Sigmoid colon (tissue), 4 donors: ENCODE measurements around the gene ING3.

Experiments
- EP300 ChIP-seq, 4 donors: sonication (generic); formaldehyde crosslinking; IDR thresholded peaks; one replicate each; pipeline ENCODE4 v1.6.1; 2017; ENCODE audit warnings: antibody characterized with exemption in 4 of 4
- POLR2A ChIP-seq, 2 donors: fragments of 450-650 bp; IDR thresholded peaks; one replicate each; pipeline ENCODE4 v1.6.1; 2016; ENCODE audit warnings: antibody characterized with exemption in 2 of 2, mild to moderate bottlenecking in 2 of 2, moderate library complexity in 2 of 2
- TF ChIP-seq, protein P1 (sequence below), 4 experiments: fragments of 450-650 bp in 3 of 4; fragments of 200-600 bp in 1 of 4; IDR thresholded peaks; one replicate each; pipeline ENCODE4 v1.5.1; 2016 to 2019; ENCODE audit warnings: antibody characterized with exemption in 4 of 4, mild to moderate bottlenecking in 3 of 4, moderate library complexity in 2 of 4

DNA sequence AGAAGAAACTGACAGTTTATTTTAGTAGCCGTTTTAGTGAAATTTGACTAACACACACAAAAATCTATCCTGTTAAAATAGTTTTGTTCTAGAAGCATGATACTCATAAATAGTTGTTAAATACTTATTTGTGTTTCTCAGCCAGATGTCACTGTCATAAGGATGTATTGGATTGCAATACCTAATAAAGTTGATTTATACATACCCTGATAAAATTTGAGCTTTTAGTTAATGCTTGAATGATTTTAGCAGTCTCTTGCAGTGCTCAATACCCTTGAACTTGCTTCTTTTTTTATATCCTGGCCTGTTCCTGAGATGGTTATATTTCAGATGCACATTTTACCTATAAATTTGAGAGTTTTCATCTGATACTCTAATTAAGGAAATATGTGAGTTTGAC, 10.1 kb downstream of the ING3 start:
- TF ChIP-seq, protein P1, sequence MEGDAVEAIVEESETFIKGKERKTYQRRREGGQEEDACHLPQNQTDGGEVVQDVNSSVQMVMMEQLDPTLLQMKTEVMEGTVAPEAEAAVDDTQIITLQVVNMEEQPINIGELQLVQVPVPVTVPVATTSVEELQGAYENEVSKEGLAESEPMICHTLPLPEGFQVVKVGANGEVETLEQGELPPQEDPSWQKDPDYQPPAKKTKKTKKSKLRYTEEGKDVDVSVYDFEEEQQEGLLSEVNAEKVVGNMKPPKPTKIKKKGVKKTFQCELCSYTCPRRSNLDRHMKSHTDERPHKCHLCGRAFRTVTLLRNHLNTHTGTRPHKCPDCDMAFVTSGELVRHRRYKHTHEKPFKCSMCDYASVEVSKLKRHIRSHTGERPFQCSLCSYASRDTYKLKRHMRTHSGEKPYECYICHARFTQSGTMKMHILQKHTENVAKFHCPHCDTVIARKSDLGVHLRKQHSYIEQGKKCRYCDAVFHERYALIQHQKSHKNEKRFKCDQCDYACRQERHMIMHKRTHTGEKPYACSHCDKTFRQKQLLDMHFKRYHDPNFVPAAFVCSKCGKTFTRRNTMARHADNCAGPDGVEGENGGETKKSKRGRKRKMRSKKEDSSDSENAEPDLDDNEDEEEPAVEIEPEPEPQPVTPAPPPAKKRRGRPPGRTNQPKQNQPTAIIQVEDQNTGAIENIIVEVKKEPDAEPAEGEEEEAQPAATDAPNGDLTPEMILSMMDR (IDR thresholded peaks at IDR 0.05), result no peak
- TF ChIP-seq POLR2A (IDR thresholded peaks at IDR 0.05), result no peak
- no peak for TF ChIP-seq EP300 (IDR thresholded peaks at IDR 0.05)
